ENCODE results near the gene ANKRD6.

DNA sequence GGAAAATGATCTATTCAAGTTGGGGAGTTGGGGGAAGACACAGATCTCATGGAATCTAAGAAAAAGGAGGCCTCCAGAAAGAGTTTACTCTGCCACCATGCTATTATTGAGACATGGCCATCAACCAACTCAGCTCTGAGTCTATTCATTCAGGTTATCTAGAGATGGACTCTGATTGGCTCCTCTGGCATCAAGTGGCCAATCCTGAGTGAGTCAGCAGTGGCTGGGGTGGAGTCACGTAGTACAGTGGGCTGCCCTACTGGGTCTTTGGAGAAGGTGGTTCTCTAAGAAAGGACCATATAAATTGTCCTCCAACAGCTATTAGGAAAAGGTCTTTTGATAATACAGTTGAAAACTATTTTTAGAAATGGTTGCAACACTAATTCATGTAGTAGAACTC lies 163.5 kb downstream of the ANKRD6 start:
- TF ChIP-seq CTCF (IDR thresholded peaks at IDR 0.05) = no peak
- TF ChIP-seq POLR2AphosphoS5 (IDR thresholded peaks at IDR 0.05; ENCODE audit: insufficient read depth in 1 of 2, low read depth in 1 of 2) = no peak
- no peak for TF ChIP-seq POLR2A (IDR thresholded peaks at IDR 0.05)

Measured in vagina (tissue), 2 donors.